HG03135 (cell line): ENCODE measurements around the gene MMP24OS.
"Not testable (repeated sequence)": the region's sequence is repeated elsewhere in the genome, so short reads cannot be mapped to it uniquely, and the experiment has no call there.

ENCODE experiments used
- ATAC-seq: cut with Tn5 transposase; IDR thresholded peaks from one replicate; pipeline ENCODE4 v1.9.1; 2021; ENCODE audit warnings: mild to moderate bottlenecking, moderate library complexity; ENCODE audit not compliant: unreplicated experiment

MMP24OS gene

GRCh38 chr20:35277531-35278395, at the start of gene MMP24OS:
TSS of gene MMP24OS (minus strand) at chr20:35278122. CDS start at chr20:35277929, 193 bp downstream.
- ATAC-seq = peak; percentile 66

GRCh38 chr20:35327074-35327976, 49.4 kb upstream of the MMP24OS start:
- no peak for ATAC-seq

- ATAC-seq = no peak
Measured at GRCh38 chr20:35326740-35327073, 48.8 kb upstream of the MMP24OS start.

GRCh38 chr20:35326021-35326739, 48.3 kb upstream of the MMP24OS start:
- ATAC-seq = no peak

- no peak for ATAC-seq
Measured at GRCh38 chr20:35325401-35325800, 47.5 kb upstream of the MMP24OS start.

GRCh38 chr20:35320396-35321126, 42.6 kb upstream of the MMP24OS start:
- ATAC-seq = no peak

GRCh38 chr20:35319871-35320197, 41.9 kb upstream of the MMP24OS start:
- ATAC-seq = no peak

GRCh38 chr20:35319192-35319870, 41.4 kb upstream of the MMP24OS start:
- ATAC-seq = no peak

- no peak for ATAC-seq
Measured at GRCh38 chr20:35318502-35319157, 40.7 kb upstream of the MMP24OS start.

GRCh38 chr20:35317416-35318210, 39.7 kb upstream of the MMP24OS start:
- no peak for ATAC-seq

GRCh38 chr20:35316086-35316485, 38.2 kb upstream of the MMP24OS start:
- no peak for ATAC-seq

- not testable (repeated sequence) for ATAC-seq
Measured at GRCh38 chr20:35315632-35316020, 37.7 kb upstream of the MMP24OS start.

- no peak for ATAC-seq
Measured at GRCh38 chr20:35314816-35315631, 37.1 kb upstream of the MMP24OS start.

- ATAC-seq = no peak
Measured at GRCh38 chr20:35312318-35312717, 34.4 kb upstream of the MMP24OS start.

GRCh38 chr20:35311822-35312221, 33.9 kb upstream of the MMP24OS start:
- ATAC-seq = no peak

GRCh38 chr20:35311409-35311808, 33.5 kb upstream of the MMP24OS start:
- ATAC-seq = no peak

- ATAC-seq = no peak
Measured at GRCh38 chr20:35307666-35308653, 30.0 kb upstream of the MMP24OS start.
